Gastrocnemius medialis (tissue), 4 donors: ENCODE measurements around the gene CRB2. TPM values are rescaled to one million over a fixed set of nuclear protein-coding genes. Genes with fewer than 3 reads are reported as not detected.
"Not testable (repeated sequence)": the region's sequence is repeated elsewhere in the genome, so short reads cannot be mapped to it uniquely, and the experiment has no call there.

Experiments used
- ATAC-seq, 2 donors: fragments of 150-250 bp; one replicate each; pipeline ENCODE4 v1.9.1; 2016
- DNase-seq, 2 donors: peaks; one replicate each; pipeline ENCODE4 v3.0.0-alpha.2; 2019
- H3K27ac ChIP-seq, 4 donors: fragments of 200-600 bp; sonication (generic); 1 replicate in 1 of 4; 2 replicates in 3 of 4; pipeline ENCODE4 v1.5.1; 2016 to 2018; ENCODE audit warnings: mild to moderate bottlenecking in 2 of 4, moderate library complexity in 1 of 4
- H3K27me3 ChIP-seq, 3 donors: fragments of 200-600 bp; sonication (generic) in 2 of 3; 1 replicate in 1 of 3; 2 replicates in 2 of 3; pipeline versions ENCODE4 v1.5.1 to v1.6.0; 2016 to 2019; ENCODE audit warnings: mild to moderate bottlenecking in 1 of 3, moderate library complexity in 1 of 3
- H3K36me3 ChIP-seq, 2 donors: fragments of 200-600 bp; sonication (generic) in 1 of 2; one replicate each; pipeline ENCODE4 v1.5.1; 2017 to 2018
- H3K4me1 ChIP-seq, 2 donors: fragments of 200-600 bp; sonication (generic) in 1 of 2; one replicate each; pipeline ENCODE4 v1.5.1; 2016 to 2017; ENCODE audit warnings: mild to moderate bottlenecking in 2 of 2
- H3K4me3 ChIP-seq, 4 donors: fragments of 200-600 bp; sonication (generic) in 3 of 4; 1 replicate in 1 of 4; 2 replicates in 3 of 4; pipeline ENCODE4 v1.5.1; 2016 to 2019; ENCODE audit warnings: mild to moderate bottlenecking in 2 of 4
- H3K9me3 ChIP-seq, 3 donors: fragments of 200-600 bp; sonication (generic) in 2 of 3; 1 replicate in 1 of 3; 2 replicates in 2 of 3; pipeline ENCODE4 v1.5.1; 2016 to 2019
- CTCF ChIP-seq, 5 experiments: fragments of 450-650 bp in 3 of 5; fragments of 200-600 bp in 2 of 5; sonication (generic) in 2 of 5; IDR thresholded peaks in 4 of 5; conservative IDR thresholded peaks in 1 of 5; 1 replicate in 4 of 5; 2 replicates in 1 of 5; pipeline ENCODE4 v1.5.1; 2016 to 2019; ENCODE audit warnings: antibody characterized with exemption in 5 of 5, mild to moderate bottlenecking in 3 of 5, moderate library complexity in 3 of 5
- POLR2A ChIP-seq, 2 donors: fragments of 450-650 bp; IDR thresholded peaks; one replicate each; pipeline ENCODE4 v1.6.1; 2017; ENCODE audit warnings: antibody characterized with exemption in 2 of 2, mild to moderate bottlenecking in 2 of 2, moderate library complexity in 2 of 2
- in situ Hi-C, 4 donors: fragments of 200-750 bp; cut with MboI; loops; one replicate each; pipeline versions ENCODE4 v1.15.0 to v1.8.0; 2017; ENCODE audit warnings: low sequenced_read_pairs in 4 of 4
- intact Hi-C: fragments of 100-400 bp; cut with DNase I; formaldehyde crosslinking; loops from one replicate; pipeline ENCODE4 v1.15.1; 2023; ENCODE audit warnings: low total_unique reads
- total RNA-seq, 4 donors: library from RNA; depleted of rRNA; stranded (reverse); fragments of >200 nt; gene quantifications; one replicate each; pipeline versions ENCODE4 v1.1.0 to v1.2.3, GENCODE V29; 2016

CRB2 gene
- total RNA-seq, 4 donors from 2014 or later = not detected

- intact Hi-C loops = no loop called here
- no peak overlapping the region for H3K27ac ChIP-seq
- no peaks in the 10 kb centered on the region for H3K4me1 ChIP-seq
- DNase-seq = no peak
- H3K4me3 ChIP-seq = no peak overlapping the region
- no peaks in the 10 kb centered on the region for H3K27me3 ChIP-seq
- H3K9me3 ChIP-seq = no peaks in the 10 kb centered on the region
- no peak for ATAC-seq
- TF ChIP-seq POLR2A (IDR thresholded peaks at IDR 0.05) (no peak), CTCF (IDR thresholded peaks at IDR 0.05 in 4 of 5, conservative IDR thresholded peaks at IDR 0.05 in 1 of 5) (no peak)
- no peaks in the 10 kb centered on the region for H3K36me3 ChIP-seq
- in situ Hi-C loops = loop anchor here in 3 of 4 donors (25.0 kb wide), 3 partner anchors 144 to 244 kb away; no protein-coding TSS in a partner anchor
Observed at GRCh38 chr9:123331346-123332060, 24.5 kb upstream of the CRB2 start.

- DNase-seq, ATAC-seq, H3K27ac ChIP-seq, H3K4me3 ChIP-seq, H3K4me1 ChIP-seq, H3K36me3 ChIP-seq, intact Hi-C loops, H3K27me3 ChIP-seq, H3K9me3 ChIP-seq: not testable (repeated sequence)
- in situ Hi-C loops = loop anchor here in 3 of 4 donors (25.0 kb wide), 3 partner anchors 146 to 246 kb away; no protein-coding TSS in a partner anchor
Observed at GRCh38 chr9:123333058-123333669, 22.8 kb upstream of the CRB2 start.

GRCh38 chr9:123334639-123335038 lies 21.4 kb upstream of the CRB2 start:
- no peak for TF ChIP-seq CTCF (IDR thresholded peaks at IDR 0.05 in 4 of 5, conservative IDR thresholded peaks at IDR 0.05 in 1 of 5)
- no peak for TF ChIP-seq POLR2A (IDR thresholded peaks at IDR 0.05)
- in situ Hi-C loops = loop anchor here in 3 of 4 donors (25.0 kb wide), 3 partner anchors 147 to 247 kb away; no protein-coding TSS in a partner anchor
- ATAC-seq = no peak
- Histone ChIP-seq H3K4me3 (no peak overlapping the region), H3K36me3 (no peaks in the 10 kb centered on the region), H3K4me1 (peaks cover 0 to under 1% of the 10 kb centered on the region in 2 donors), H3K27ac (no peak overlapping the region), H3K9me3 (no peaks in the 10 kb centered on the region), H3K27me3 (no peaks in the 10 kb centered on the region)
- intact Hi-C loops = no loop called here
- no peak for DNase-seq

GRCh38 chr9:123335193-123335985 lies 20.6 kb upstream of the CRB2 start:
- peaks cover 4 to 5% of the 10 kb centered on the region in 2 donors for H3K4me1 ChIP-seq
- intact Hi-C loops = no loop called here
- no peaks in the 10 kb centered on the region for H3K27me3 ChIP-seq
- H3K27ac ChIP-seq = no peak overlapping the region
- H3K36me3 ChIP-seq = no peaks in the 10 kb centered on the region
- DNase-seq (no peak), ATAC-seq (no peak)
- no peak overlapping the region for H3K4me3 ChIP-seq
- TF ChIP-seq CTCF (IDR thresholded peaks at IDR 0.05 in 4 of 5, conservative IDR thresholded peaks at IDR 0.05 in 1 of 5) (no peak), POLR2A (IDR thresholded peaks at IDR 0.05) (no peak)
- in situ Hi-C loops = loop anchor here in 3 of 4 donors (25.0 kb wide), 3 partner anchors 148 to 248 kb away; no protein-coding TSS in a partner anchor
- H3K9me3 ChIP-seq = no peaks in the 10 kb centered on the region

- no peak overlapping the region for H3K27ac ChIP-seq
- no peaks in the 10 kb centered on the region for H3K27me3 ChIP-seq
- ATAC-seq (no peak), DNase-seq (no peak)
- H3K36me3 ChIP-seq = no peaks in the 10 kb centered on the region
- peaks cover 4 to 5% of the 10 kb centered on the region in 2 donors for H3K4me1 ChIP-seq
- TF ChIP-seq CTCF (IDR thresholded peaks at IDR 0.05 in 4 of 5, conservative IDR thresholded peaks at IDR 0.05 in 1 of 5) = no peak
- no peak for TF ChIP-seq POLR2A (IDR thresholded peaks at IDR 0.05)
- no peaks in the 10 kb centered on the region for H3K9me3 ChIP-seq
- H3K4me3 ChIP-seq = no peak overlapping the region
- in situ Hi-C loops (loop anchor here in 3 of 4 donors (25.0 kb wide), 3 partner anchors 149 to 249 kb away; no protein-coding TSS in a partner anchor), intact Hi-C loops (no loop called here)
Observed at GRCh38 chr9:123335986-123336329, 20.0 kb upstream of the CRB2 start.
